Muscle of leg (tissue), 11 donors: Measurements from ENCODE around the gene TMEM119. TPM values are rescaled to one million over a fixed set of nuclear protein-coding genes. Genes with fewer than 3 reads are reported as not detected.

Source experiments
- DNase-seq: peaks from one replicate; pipeline ENCODE4 v3.0.0; 2013
- H3K27ac ChIP-seq: one replicate; pipeline ENCODE4 v1.5.1; 2013; ENCODE audit warnings: mild to moderate bottlenecking, low read length, control low read depth
- H3K27me3 ChIP-seq: one replicate; pipeline ENCODE4 v1.6.1; 2013; ENCODE audit warnings: low read length; ENCODE audit not compliant: control insufficient read depth, insufficient read depth
- H3K36me3 ChIP-seq: one replicate; pipeline ENCODE4 v1.6.1; 2013; ENCODE audit warnings: low read length; ENCODE audit not compliant: control insufficient read depth, insufficient read depth
- H3K4me1 ChIP-seq: one replicate; pipeline ENCODE4 v1.6.1; 2013; ENCODE audit warnings: low read length; ENCODE audit not compliant: control insufficient read depth, insufficient read depth
- H3K4me3 ChIP-seq: one replicate; pipeline ENCODE4 v1.5.1; 2013; ENCODE audit warnings: low read length, control low read depth
- H3K9me3 ChIP-seq: replicated peaks from 2 replicates; pipeline ENCODE4 v1.6.1; 2013; ENCODE audit warnings: low read depth, low read length; ENCODE audit not compliant: control insufficient read depth
- WGBS: methylation state at CpG from one replicate; pipeline ENCODE4 v1.1.5; 2013; ENCODE audit warnings: missing lambda C conversion rate; ENCODE audit not compliant: insufficient coverage; 5-methylcytosine and 5-hydroxymethylcytosine counted together
- polyA plus RNA-seq, 8 donors: library from polyadenylated mRNA; unstranded; fragments of 120-200 nt; gene quantifications; one replicate each; pipeline versions ENCODE4 v1.2.1 to v1.2.3, GENCODE V29; 2013; ENCODE audit warnings: inconsistent platforms in 1 of 8, low replicate concordance in 1 of 8; ENCODE audit not compliant: insufficient read length in 8 of 8, insufficient read depth in 1 of 8
- total RNA-seq: library from RNA; stranded (reverse); fragments of 120-200 nt; gene quantifications from one replicate; pipeline ENCODE4 v1.2.4, GENCODE V29; 2013

Gene TMEM119
- total and polyA plus RNA-seq, 9 donors: 25.2 to 68.7 (median 43.1) TPM

- no peak for DNase-seq
- WGBS: 53% methylated on average over 2 of the region's 2 CpGs
- Histone ChIP-seq H3K4me1 (peaks cover 28% of the 10 kb centered on the region), H3K9me3 (no peaks in the 10 kb centered on the region), H3K4me3 (no peak overlapping the region), H3K27ac (no peak overlapping the region), H3K36me3 (peaks cover 55% of the 10 kb centered on the region), H3K27me3 (no peaks in the 10 kb centered on the region)
Observed at GRCh38 chr12:108565976-108566375, 31.9 kb downstream of the TMEM119 start.

GRCh38 chr12:108565146-108565545, 32.7 kb downstream of the TMEM119 start:
- no CpG with 5 or more reads among the region's 3 CpGs for WGBS
- Histone ChIP-seq H3K27ac (no peak overlapping the region), H3K9me3 (no peaks in the 10 kb centered on the region), H3K36me3 (peaks cover 55% of the 10 kb centered on the region), H3K27me3 (no peaks in the 10 kb centered on the region), H3K4me1 (peaks cover 27% of the 10 kb centered on the region), H3K4me3 (no peak overlapping the region)
- no peak for DNase-seq

- no peaks in the 10 kb centered on the region for H3K27me3 ChIP-seq
- no peaks in the 10 kb centered on the region for H3K9me3 ChIP-seq
- no peak overlapping the region for H3K4me3 ChIP-seq
- H3K4me1 ChIP-seq: peaks cover 29% of the 10 kb centered on the region
- no peak overlapping the region for H3K27ac ChIP-seq
- DNase-seq: no peak
- peaks cover 52% of the 10 kb centered on the region for H3K36me3 ChIP-seq
Observed at GRCh38 chr12:108564724-108565123, 33.2 kb downstream of the TMEM119 start.

- Histone ChIP-seq H3K27me3 (no peaks in the 10 kb centered on the region), H3K9me3 (no peaks in the 10 kb centered on the region), H3K27ac (no peak overlapping the region), H3K4me3 (no peak overlapping the region), H3K36me3 (peaks cover 46% of the 10 kb centered on the region), H3K4me1 (peaks cover 34% of the 10 kb centered on the region)
- WGBS: no CpG with 5 or more reads among the region's 1 CpG
- DNase-seq: no peak
Observed at GRCh38 chr12:108563804-108564151, 34.1 kb downstream of the TMEM119 start.

GRCh38 chr12:108563136-108563803, 34.6 kb downstream of the TMEM119 start:
- Histone ChIP-seq H3K27me3 (no peaks in the 10 kb centered on the region), H3K4me1 (peaks cover 29% of the 10 kb centered on the region), H3K27ac (peak overlapping the region; percentile 69), H3K36me3 (peaks cover 41% of the 10 kb centered on the region), H3K9me3 (no peaks in the 10 kb centered on the region), H3K4me3 (peak overlapping the region; percentile 64)
- peak; percentile 95 for DNase-seq
- 0% methylated on average over 2 of the region's 14 CpGs for WGBS

GRCh38 chr12:108562348-108563135, 35.3 kb downstream of the TMEM119 start, which contains the start of gene ISCU:
Gene ISCU, plus strand, starts transcription at chr12:108562596. Its CDS starts 27 bp downstream, at chr12:108562623.
- H3K27ac ChIP-seq: peak within 1 kb of the TSS; percentile 91
- H3K9me3 ChIP-seq: no peaks in the 10 kb centered on the region
- peaks cover 28% of the 10 kb centered on the region for H3K4me1 ChIP-seq
- WGBS: under 1% methylated on average over 72 of the region's 72 CpGs
- no peaks in the 10 kb centered on the region for H3K27me3 ChIP-seq
- H3K4me3 ChIP-seq: peak within 1 kb of the TSS; percentile 95
- H3K36me3 ChIP-seq: peaks cover 37% of the 10 kb centered on the region
- DNase-seq: peak; percentile 99

- Histone ChIP-seq H3K4me3 (peak overlapping the region; percentile 95), H3K4me1 (peaks cover 28% of the 10 kb centered on the region), H3K27ac (peak overlapping the region; percentile 91), H3K27me3 (no peaks in the 10 kb centered on the region), H3K36me3 (peaks cover 32% of the 10 kb centered on the region), H3K9me3 (no peaks in the 10 kb centered on the region)
- no peak for DNase-seq
- WGBS: under 1% methylated on average over 18 of the region's 20 CpGs
Observed at GRCh38 chr12:108561852-108562347, 36.0 kb downstream of the TMEM119 start.

GRCh38 chr12:108560752-108561719, 36.8 kb downstream of the TMEM119 start, which contains the start of gene SART3:
Gene SART3, minus strand, starts transcription at chr12:108561173. Its CDS starts 19 bp downstream, at chr12:108561154.
- Histone ChIP-seq H3K4me3 (peak within 1 kb of the TSS; percentile 95), H3K4me1 (peaks cover 25% of the 10 kb centered on the region), H3K27me3 (no peaks in the 10 kb centered on the region), H3K36me3 (peaks cover 26% of the 10 kb centered on the region), H3K9me3 (no peaks in the 10 kb centered on the region), H3K27ac (peak within 1 kb of the TSS; percentile 91)
- under 1% methylated on average over 45 of the region's 57 CpGs for WGBS
- DNase-seq: peak; percentile 96

GRCh38 chr12:108560321-108560721, 37.6 kb downstream of the TMEM119 start:
- Histone ChIP-seq H3K27me3 (no peaks in the 10 kb centered on the region), H3K27ac (peak overlapping the region; percentile 91), H3K36me3 (peaks cover 22% of the 10 kb centered on the region), H3K9me3 (no peaks in the 10 kb centered on the region), H3K4me3 (peak overlapping the region; percentile 95), H3K4me1 (peaks cover 23% of the 10 kb centered on the region)
- 0% methylated on average over 5 of the region's 12 CpGs for WGBS
- DNase-seq: no peak
